ES-I3 (cell line): Measurements from ENCODE around the gene IGFBP1.

Experiments
- H3K36me3 ChIP-seq: 2 replicates; pipeline ENCODE4 v1.6.1; 2013; ENCODE audit warnings: mild to moderate bottlenecking, low read length, control low read depth, moderate library complexity; ENCODE audit not compliant: insufficient read depth
- H3K4me1 ChIP-seq: 2 replicates; pipeline ENCODE4 v1.6.1; 2013; ENCODE audit warnings: mild to moderate bottlenecking, control low read depth, low read length; ENCODE audit not compliant: insufficient read depth
- H3K9ac ChIP-seq: 2 replicates; pipeline ENCODE4 v1.6.1; 2013; ENCODE audit warnings: low read depth, mild to moderate bottlenecking, low read length, moderate library complexity
- H3K9me3 ChIP-seq: 2 replicates; pipeline ENCODE4 v1.6.1; 2013; ENCODE audit warnings: mild to moderate bottlenecking, low read length, moderate library complexity; ENCODE audit not compliant: control insufficient read depth, insufficient read depth

IGFBP1 gene

GRCh38 chr7:45902820-45903219 is 14.5 kb downstream of the IGFBP1 start:
- Histone ChIP-seq H3K4me1 (no peaks in the 10 kb centered on the region), H3K9me3 (no peaks in the 10 kb centered on the region), H3K9ac (no peak overlapping the region), H3K36me3 (no peaks in the 10 kb centered on the region)

DNA sequence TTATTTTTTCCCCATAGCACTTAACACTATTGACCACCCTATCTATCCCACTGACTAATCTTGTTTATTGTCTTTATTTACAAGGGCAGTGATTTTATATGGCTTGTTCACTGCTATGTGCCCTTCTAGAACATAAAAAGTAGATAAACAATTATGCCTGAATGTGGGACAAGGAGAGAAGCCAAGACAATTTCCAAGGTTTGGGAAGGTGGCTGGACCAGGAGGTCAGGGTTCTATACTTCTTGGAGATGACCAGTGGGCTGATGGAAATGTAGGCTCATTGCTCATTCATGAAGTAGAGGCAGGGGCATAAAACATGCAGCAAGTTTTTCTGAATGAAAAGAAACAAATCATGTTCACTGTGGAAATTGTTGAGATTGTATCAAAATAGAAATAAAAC is 21.3 kb downstream of the IGFBP1 start:
- H3K36me3 ChIP-seq, result no peaks in the 10 kb centered on the region
- no peaks in the 10 kb centered on the region for H3K9me3 ChIP-seq
- no peak overlapping the region for H3K9ac ChIP-seq
- no peaks in the 10 kb centered on the region for H3K4me1 ChIP-seq

DNA sequence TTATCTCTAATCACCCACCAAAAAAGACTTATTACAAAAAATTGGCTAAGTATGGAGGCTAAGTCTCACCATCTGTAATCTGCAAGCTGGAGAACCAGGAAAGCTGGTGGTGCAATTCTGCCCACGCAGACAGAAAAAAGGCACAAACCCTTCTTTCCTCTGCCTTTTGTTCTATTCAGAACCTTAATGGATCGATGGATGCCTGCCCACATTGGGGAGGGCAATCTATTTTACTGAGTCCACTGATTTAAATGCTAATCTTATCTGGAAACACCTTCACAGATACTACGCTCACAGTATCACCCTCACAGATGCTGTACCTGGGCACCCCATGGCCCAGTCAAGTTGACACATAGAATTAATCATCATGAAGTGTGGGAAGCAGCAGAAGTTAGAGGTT is 22.6 kb downstream of the IGFBP1 start:
- Histone ChIP-seq H3K36me3 (no peaks in the 10 kb centered on the region), H3K9ac (no peak overlapping the region), H3K9me3 (no peaks in the 10 kb centered on the region), H3K4me1 (no peaks in the 10 kb centered on the region)

DNA sequence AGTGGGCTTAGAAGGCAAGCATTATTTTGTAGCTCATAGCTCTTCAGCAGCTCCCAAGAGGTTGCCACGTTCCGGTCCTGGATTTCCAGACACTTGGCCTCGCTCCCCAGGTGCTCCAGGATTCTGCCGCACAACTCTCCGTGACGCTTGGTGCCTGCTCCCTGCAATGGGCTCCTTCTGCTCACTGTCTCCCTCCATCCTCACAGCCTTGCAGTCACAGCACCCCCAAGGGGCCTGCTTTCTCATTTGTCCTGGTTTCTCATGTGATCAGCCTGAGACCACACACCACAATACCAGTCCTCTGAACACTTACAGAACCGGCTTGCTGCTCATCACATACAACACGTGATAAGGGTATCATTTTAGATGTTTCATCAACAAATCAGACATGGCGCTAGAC is 23.0 kb downstream of the IGFBP1 start:
- no peaks in the 10 kb centered on the region for H3K9me3 ChIP-seq
- H3K4me1 ChIP-seq, result no peaks in the 10 kb centered on the region

GRCh38 chr7:45912972-45913371 is 24.7 kb downstream of the IGFBP1 start:
- no peaks in the 10 kb centered on the region for H3K36me3 ChIP-seq
- no peaks in the 10 kb centered on the region for H3K9me3 ChIP-seq
- peaks cover 3% of the 10 kb centered on the region; the same call in 1 of the 2 replicates for H3K4me1 ChIP-seq
- no peak overlapping the region for H3K9ac ChIP-seq

More for the DNA sequence above, 23.0 kb downstream of the IGFBP1 start:
- H3K36me3 ChIP-seq, result no peaks in the 10 kb centered on the region
- H3K9ac ChIP-seq, result no peak overlapping the region

DNA sequence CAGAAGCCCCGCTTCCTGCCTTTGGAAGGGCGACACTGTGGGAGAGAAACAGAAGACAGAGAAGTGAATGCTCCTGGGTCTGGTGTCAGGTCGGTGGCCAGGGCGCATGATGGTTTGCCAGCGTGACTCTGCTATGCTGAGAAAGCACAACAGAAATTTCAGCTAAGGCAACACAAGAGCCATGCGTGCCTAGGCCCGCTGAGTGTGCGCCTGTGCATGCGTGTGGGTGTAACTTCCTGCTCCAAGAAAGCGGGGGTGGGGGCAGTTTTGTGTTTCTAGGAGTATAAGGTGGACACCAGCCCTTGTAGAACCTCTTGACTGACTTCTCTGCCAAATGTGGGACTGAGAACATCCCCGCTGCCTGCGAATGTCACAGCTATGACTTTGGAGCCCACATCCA is 26.6 kb downstream of the IGFBP1 start:
- Histone ChIP-seq H3K9me3 (no peaks in the 10 kb centered on the region), H3K4me1 (peaks cover 4% of the 10 kb centered on the region; the same call in 1 of the 2 replicates), H3K9ac (no peak overlapping the region), H3K36me3 (no peaks in the 10 kb centered on the region)

GRCh38 chr7:45915606-45916005 is 27.3 kb downstream of the IGFBP1 start:
- Histone ChIP-seq H3K36me3 (no peaks in the 10 kb centered on the region), H3K9me3 (no peaks in the 10 kb centered on the region), H3K9ac (no peak overlapping the region), H3K4me1 (peaks cover 4% of the 10 kb centered on the region; the same call in 1 of the 2 replicates)

- H3K4me1 ChIP-seq, result peaks cover 4% of the 10 kb centered on the region; the same call in 1 of the 2 replicates
- H3K9ac ChIP-seq, result no peak overlapping the region
Measured at GRCh38 chr7:45917064-45917463, 28.8 kb downstream of the IGFBP1 start.

DNA sequence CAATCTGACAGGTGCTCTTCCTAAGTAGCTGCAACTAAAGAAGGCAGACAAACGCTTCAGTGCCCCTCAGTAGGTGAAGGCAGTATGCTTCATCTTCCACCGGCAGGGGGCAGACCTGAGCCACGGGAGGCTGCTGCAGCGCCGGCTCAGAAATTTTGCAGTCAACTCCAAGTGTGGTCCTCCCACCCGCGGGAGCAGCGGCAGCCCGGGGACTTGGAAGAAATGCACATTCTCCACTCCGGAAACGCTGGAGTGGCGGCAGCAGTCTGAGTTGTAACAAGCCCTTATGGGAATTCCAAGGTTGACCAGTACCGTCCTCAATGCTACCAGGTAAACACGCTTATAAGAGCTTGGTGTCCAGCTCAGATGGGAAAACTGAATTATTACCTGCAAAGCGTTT is 29.4 kb downstream of the IGFBP1 start:
- H3K9ac ChIP-seq, result no peak overlapping the region
- H3K36me3 ChIP-seq, result no peaks in the 10 kb centered on the region
- peaks cover 4% of the 10 kb centered on the region; the same call in 1 of the 2 replicates for H3K4me1 ChIP-seq
- no peaks in the 10 kb centered on the region for H3K9me3 ChIP-seq

More at GRCh38 chr7:45917064-45917463, 28.8 kb downstream of the IGFBP1 start:
- Histone ChIP-seq H3K9me3 (no peaks in the 10 kb centered on the region), H3K36me3 (no peaks in the 10 kb centered on the region)

DNA sequence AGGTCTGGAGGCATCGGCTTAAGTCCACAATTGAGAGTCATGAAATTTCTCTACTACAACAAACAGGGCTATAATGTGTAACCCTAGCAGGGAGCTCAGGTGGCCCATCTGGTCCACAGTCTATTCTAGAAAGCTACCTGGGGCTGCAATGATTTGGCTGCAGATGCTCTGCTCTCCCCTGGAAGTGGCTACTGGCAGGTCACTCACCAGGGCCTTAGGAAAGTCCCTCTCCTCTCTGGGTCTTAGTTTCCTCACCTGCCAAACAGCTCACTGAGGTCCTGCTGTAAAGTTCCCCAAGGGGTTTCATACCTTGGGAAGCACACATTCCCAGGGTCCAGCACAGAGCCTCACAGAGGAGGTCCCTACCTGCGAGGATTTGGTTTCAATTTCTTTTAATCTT is 30.3 kb downstream of the IGFBP1 start:
- Histone ChIP-seq H3K36me3 (no peaks in the 10 kb centered on the region), H3K4me1 (peaks cover 4% of the 10 kb centered on the region; the same call in 1 of the 2 replicates), H3K9ac (no peak overlapping the region), H3K9me3 (no peaks in the 10 kb centered on the region)

- Histone ChIP-seq H3K9me3 (no peaks in the 10 kb centered on the region), H3K36me3 (no peaks in the 10 kb centered on the region), H3K4me1 (peaks cover 11% of the 10 kb centered on the region), H3K9ac (no peak overlapping the region; the same call in 1 of the 2 replicates)
Measured at GRCh38 chr7:45919231-45919784, 31.0 kb downstream of the IGFBP1 start.

- Histone ChIP-seq H3K4me1 (peaks cover 12% of the 10 kb centered on the region), H3K9me3 (no peaks in the 10 kb centered on the region), H3K9ac (peak overlapping the region; percentile 45; the same call in 1 of the 2 replicates), H3K36me3 (no peaks in the 10 kb centered on the region)
Measured at GRCh38 chr7:45919993-45920459, 31.7 kb downstream of the IGFBP1 start.

DNA sequence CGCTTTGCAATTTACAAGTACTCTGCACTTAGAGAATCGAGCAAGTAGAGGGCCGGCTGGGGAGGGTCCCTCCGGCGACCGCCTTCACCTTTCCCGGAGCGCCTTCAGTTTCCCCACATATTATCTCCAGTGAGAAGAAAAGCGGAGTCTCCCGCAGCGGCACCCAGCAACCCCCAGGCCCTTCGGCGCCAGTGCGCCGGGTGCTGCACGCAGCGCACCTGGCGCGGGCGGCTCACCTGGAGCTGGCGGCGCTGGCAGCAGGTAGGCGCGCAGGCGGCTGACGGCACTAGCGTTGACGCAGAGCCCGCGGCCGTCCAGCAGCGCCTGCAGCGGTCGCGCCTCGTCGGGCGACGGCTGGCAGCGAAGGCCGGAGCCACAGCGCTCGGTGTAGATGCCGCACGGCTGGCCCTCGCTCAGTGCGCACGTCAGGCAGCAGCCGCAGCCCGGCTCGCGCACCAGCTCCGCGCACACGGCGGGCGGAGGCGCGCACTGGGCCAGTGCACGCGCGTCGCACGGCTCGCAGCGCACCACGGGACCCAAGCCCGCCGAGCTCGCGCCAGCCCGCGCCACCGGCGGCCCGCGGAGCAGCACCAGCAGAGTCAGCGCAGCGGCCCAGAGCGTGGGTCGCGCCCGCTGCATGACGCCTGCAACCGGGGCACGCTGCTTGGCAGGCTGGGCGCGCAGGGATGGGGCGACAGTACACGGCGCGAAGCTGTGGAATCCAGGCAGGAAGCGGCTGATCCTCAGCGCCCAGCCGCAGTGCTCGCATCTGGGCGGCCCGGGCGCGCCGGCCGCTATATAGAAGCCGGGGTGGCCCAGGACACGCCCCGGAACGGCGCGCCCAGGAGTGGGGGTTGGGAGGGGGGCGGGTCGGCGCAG is 32.5 kb downstream of the IGFBP1 start, which contains the start of gene IGFBP3:
Gene IGFBP3, minus strand, starts transcription at position 771 of the 879 bp plus-strand sequence. Its CDS starts 132 bp downstream, at position 639.
- Histone ChIP-seq H3K9me3 (no peaks in the 10 kb centered on the region), H3K4me1 (peaks cover 12% of the 10 kb centered on the region), H3K9ac (peak within 1 kb of the TSS; percentile 45), H3K36me3 (no peaks in the 10 kb centered on the region)

DNA sequence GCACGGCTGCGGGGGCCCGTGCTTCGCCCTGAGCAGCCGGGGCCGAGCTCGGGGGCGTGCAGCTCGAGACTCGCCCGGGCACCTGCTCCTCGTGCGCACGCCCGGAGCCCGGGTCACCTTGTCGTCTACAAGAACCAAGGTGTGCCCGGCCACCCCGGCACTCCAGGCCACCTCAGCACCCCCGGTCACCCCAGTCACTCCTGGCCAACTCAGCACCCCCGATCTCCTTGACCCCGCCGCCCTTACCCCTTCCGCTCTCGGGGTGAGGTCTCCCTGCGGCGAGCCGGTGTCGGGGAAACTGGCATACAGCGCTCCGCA is 33.1 kb downstream of the IGFBP1 start:
- no peaks in the 10 kb centered on the region for H3K9me3 ChIP-seq
- H3K36me3 ChIP-seq, result no peaks in the 10 kb centered on the region
- H3K4me1 ChIP-seq, result peaks cover 12% of the 10 kb centered on the region
- H3K9ac ChIP-seq, result peak overlapping the region; percentile 45
